ENCODE data around the gene TERB2.
"Not testable (repeated sequence)": the region's sequence is repeated elsewhere in the genome, so short reads cannot be mapped to it uniquely, and the experiment has no call there.

TERB2 gene

GRCh38 chr15:44956388-44956787 is at the start of gene TERB2:
Gene TERB2, plus strand, starts transcription at chr15:44956687. Its CDS starts 32 bp downstream, at chr15:44956719.
- no peak within 1 kb of the TSS for H3K4me3 ChIP-seq (ENCODE audit: low read depth, low read length)
- DNase-seq (ENCODE audit: low read depth): no peak
- in situ Hi-C loops (cut with HindIII; ENCODE audit: low sequenced_read_pairs): no loop called here
- TF ChIP-seq CTCF (IDR thresholded peaks at IDR 0.05; ENCODE audit: low read depth, low read length, missing control alignments): no peak

DNA sequence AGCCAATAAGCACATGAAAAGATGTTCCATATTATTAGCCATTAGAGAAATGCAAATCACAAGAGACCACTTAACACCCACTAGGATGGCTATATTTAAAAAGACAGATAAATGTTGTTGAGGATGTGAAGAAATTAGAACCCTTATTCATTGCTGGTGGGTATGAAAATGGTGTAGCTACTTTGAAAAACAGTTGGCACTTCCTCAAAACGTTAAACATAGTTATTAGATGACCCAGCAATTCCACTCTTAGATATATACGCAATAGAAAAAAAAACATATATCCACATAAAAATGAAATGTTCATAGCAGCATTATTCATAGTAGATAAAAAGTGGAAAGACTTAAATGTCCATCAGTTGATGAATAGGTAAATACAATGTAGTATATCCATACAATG is 47.1 kb upstream of the TERB2 start:
- no peak for TF ChIP-seq CTCF (IDR thresholded peaks at IDR 0.05; ENCODE audit: low read depth, low read length, missing control alignments)
- no peak for DNase-seq (ENCODE audit: low read depth)
- H3K4me3 ChIP-seq (ENCODE audit: low read depth, low read length): no peak overlapping the region
- in situ Hi-C loops (cut with HindIII; ENCODE audit: low sequenced_read_pairs): no loop called here

DNA sequence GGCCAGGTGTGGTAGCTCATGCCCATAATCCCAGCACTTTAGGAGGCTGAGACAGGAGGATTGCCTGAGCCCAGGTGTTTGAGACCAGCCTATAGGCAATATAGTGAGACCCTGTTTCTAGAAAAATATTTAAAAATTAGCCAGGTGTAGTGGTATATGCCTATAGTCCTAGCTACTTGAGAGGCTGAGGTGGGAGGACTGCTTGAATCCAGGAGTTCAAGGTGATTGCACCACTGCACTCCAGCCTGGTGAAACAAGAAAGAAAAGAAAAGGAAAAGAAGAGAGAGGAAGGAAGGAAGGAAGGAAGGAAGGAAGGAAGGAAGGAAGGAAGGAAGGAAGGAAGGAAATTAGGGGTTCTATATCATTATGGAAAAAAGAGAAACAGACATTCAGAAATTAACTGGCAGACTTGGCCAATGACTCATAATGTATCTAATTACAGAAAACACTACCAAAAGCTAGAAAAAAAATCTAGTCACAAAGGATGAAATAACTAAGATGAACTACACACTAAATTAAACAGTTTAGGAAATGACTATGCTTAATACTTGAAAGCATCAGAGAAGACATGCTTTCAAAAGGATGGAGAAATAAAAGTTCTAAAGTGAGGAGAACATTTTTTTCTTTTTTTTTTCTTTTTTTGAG is 45.4 kb upstream of the TERB2 start:
- DNase-seq (ENCODE audit: low read depth): no peak
- in situ Hi-C loops (cut with HindIII; ENCODE audit: low sequenced_read_pairs): no loop called here
- no peak for TF ChIP-seq CTCF (IDR thresholded peaks at IDR 0.05; ENCODE audit: low read depth, low read length, missing control alignments)
- no peak overlapping the region for H3K4me3 ChIP-seq (ENCODE audit: low read depth, low read length)

GRCh38 chr15:44912186-44912585 is 44.3 kb upstream of the TERB2 start:
- H3K4me3 ChIP-seq (ENCODE audit: low read depth, low read length); DNase-seq (ENCODE audit: low read depth); in situ Hi-C loops (cut with HindIII; ENCODE audit: low sequenced_read_pairs): not testable (repeated sequence)

DNA sequence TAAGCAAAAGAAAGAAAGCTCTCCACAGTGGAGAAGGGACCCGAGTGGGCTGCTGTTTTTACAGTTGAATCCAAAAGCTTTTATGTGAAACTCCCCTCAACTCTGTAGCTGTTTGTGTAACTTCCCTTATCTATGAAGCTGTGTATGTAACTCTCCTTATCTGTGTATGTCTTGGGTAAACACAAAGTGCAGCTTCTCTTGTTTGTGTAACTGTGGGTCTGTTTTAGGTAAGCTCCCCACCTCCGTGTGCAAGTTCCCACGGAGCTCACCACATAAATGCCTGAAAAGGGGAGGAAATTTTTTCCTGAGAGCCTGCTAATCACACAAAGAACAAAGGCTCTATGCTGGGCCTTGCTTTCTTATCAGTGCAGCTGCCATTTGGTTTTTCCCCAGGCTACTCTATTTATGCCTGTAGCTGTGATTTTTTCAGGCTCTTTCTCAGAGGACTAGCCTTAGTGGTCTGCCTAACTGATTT is 43.5 kb upstream of the TERB2 start:
- in situ Hi-C loops (cut with HindIII; ENCODE audit: low sequenced_read_pairs); H3K4me3 ChIP-seq (ENCODE audit: low read depth, low read length); DNase-seq (ENCODE audit: low read depth): not testable (repeated sequence)

- in situ Hi-C loops (cut with HindIII; ENCODE audit: low sequenced_read_pairs): no loop called here
- no peak overlapping the region for H3K4me3 ChIP-seq (ENCODE audit: low read depth, low read length)
- no peak for TF ChIP-seq CTCF (IDR thresholded peaks at IDR 0.05; ENCODE audit: low read depth, low read length, missing control alignments)
- DNase-seq (ENCODE audit: low read depth): no peak
Observed at GRCh38 chr15:44918136-44918535, 38.4 kb upstream of the TERB2 start.

DNA sequence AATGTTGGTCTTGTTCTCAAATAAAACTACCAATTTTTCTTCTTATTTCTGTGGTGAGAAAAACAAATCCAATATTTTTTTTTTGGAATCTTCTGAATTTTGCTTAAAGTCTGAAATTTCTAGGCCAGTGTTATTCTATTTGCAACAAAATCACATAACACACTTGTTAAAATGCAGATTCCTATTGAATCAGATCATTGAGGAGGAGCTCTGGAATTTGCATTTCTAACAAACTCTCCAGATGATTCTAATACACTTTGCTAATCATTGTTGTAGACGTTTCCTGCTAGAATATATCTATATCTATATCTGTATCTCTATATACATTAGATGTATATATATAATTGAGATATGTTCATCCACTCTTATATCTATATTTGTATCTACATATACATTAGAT is 27.8 kb upstream of the TERB2 start:
- DNase-seq (ENCODE audit: low read depth); in situ Hi-C loops (cut with HindIII; ENCODE audit: low sequenced_read_pairs); H3K4me3 ChIP-seq (ENCODE audit: low read depth, low read length): not testable (repeated sequence)

- in situ Hi-C loops (cut with HindIII; ENCODE audit: low sequenced_read_pairs); DNase-seq (ENCODE audit: low read depth); H3K4me3 ChIP-seq (ENCODE audit: low read depth, low read length): not testable (repeated sequence)
Observed at GRCh38 chr15:44930283-44930682, 26.2 kb upstream of the TERB2 start.

GRCh38 chr15:44958302-44958701 is 1.8 kb downstream of the TERB2 start:
- DNase-seq (ENCODE audit: low read depth); H3K4me3 ChIP-seq (ENCODE audit: low read depth, low read length); in situ Hi-C loops (cut with HindIII; ENCODE audit: low sequenced_read_pairs): not testable (repeated sequence)

Measured in astrocyte of the cerebellum (primary cell).